Esophagus muscularis mucosa (tissue), 4 donors: ENCODE data around the gene CSMD2. TPM values are rescaled to one million over a fixed set of nuclear protein-coding genes. Genes with fewer than 3 reads are reported as not detected.

Source experiments
- DNase-seq: peaks from one replicate; pipeline ENCODE4 v3.0.0-alpha.2; 2017; ENCODE audit errors: extremely low spot score
- H3K27ac ChIP-seq, 4 donors: fragments of 200-600 bp; sonication (generic); replicated peaks in 1 of 4; 1 replicate in 3 of 4; 2 replicates in 1 of 4; pipeline ENCODE4 v1.5.1; 2016 to 2019; ENCODE audit warnings: mild to moderate bottlenecking in 1 of 4
- H3K27me3 ChIP-seq, 4 donors: fragments of 200-600 bp; sonication (generic); one replicate each; pipeline versions ENCODE4 v1.5.1 to v1.6.0; 2016 to 2019
- H3K36me3 ChIP-seq, 4 donors: fragments of 200-600 bp; sonication (generic); one replicate each; pipeline ENCODE4 v1.5.1; 2016 to 2019
- H3K4me1 ChIP-seq, 4 donors: fragments of 200-600 bp; sonication (generic); one replicate each; pipeline ENCODE4 v1.5.1; 2016 to 2019
- H3K4me3 ChIP-seq, 4 donors: fragments of 200-600 bp; sonication (generic); 1 replicate in 2 of 4; 2 replicates in 2 of 4; pipeline ENCODE4 v1.5.1; 2016 to 2019; ENCODE audit warnings: mild to moderate bottlenecking in 4 of 4, moderate library complexity in 1 of 4
- H3K9me3 ChIP-seq, 4 donors: fragments of 200-600 bp; sonication (generic); 1 replicate in 3 of 4; 2 replicates in 1 of 4; pipeline ENCODE4 v1.5.1; 2016 to 2019
- CTCF ChIP-seq, 3 experiments: fragments of 200-600 bp in 2 of 3; fragments of 450-650 bp in 1 of 3; sonication (generic) in 2 of 3; IDR thresholded peaks; one replicate each; pipeline ENCODE4 v1.5.1; 2017 to 2019; ENCODE audit warnings: antibody characterized with exemption in 3 of 3, mild to moderate bottlenecking in 2 of 3, moderate library complexity in 1 of 3
- EP300 ChIP-seq: sonication (generic); formaldehyde crosslinking; IDR thresholded peaks from one replicate; pipeline ENCODE4 v1.6.1; 2017; ENCODE audit warnings: antibody characterized with exemption
- POLR2A ChIP-seq: fragments of 450-650 bp; IDR thresholded peaks from one replicate; pipeline ENCODE4 v1.6.1; 2017; ENCODE audit warnings: antibody characterized with exemption, moderate library complexity, mild to moderate bottlenecking, low read depth
- POLR2AphosphoS5 ChIP-seq, 2 donors: sonication (generic); formaldehyde crosslinking; IDR thresholded peaks; one replicate each; pipeline ENCODE4 v1.6.1; 2017; ENCODE audit warnings: antibody characterized with exemption in 2 of 2
- WGBS: methylation state at CpG from one replicate; pipeline ENCODE4 v1.1.5; 2018; 5-methylcytosine and 5-hydroxymethylcytosine counted together
- intact Hi-C: fragments of 100-400 bp; cut with DNase I; formaldehyde crosslinking; loops from one replicate; pipeline ENCODE4 v1.15.1; 2023
- total RNA-seq, 4 donors: library from RNA; depleted of rRNA; stranded (reverse); fragments of >200 nt; gene quantifications; one replicate each; pipeline versions ENCODE4 v1.1.0 to v1.2.1, GENCODE V29; 2016

Gene CSMD2
- total RNA-seq, 4 donors from 2014 or later: 0.26 to 0.75 (median 0.37) TPM

DNA sequence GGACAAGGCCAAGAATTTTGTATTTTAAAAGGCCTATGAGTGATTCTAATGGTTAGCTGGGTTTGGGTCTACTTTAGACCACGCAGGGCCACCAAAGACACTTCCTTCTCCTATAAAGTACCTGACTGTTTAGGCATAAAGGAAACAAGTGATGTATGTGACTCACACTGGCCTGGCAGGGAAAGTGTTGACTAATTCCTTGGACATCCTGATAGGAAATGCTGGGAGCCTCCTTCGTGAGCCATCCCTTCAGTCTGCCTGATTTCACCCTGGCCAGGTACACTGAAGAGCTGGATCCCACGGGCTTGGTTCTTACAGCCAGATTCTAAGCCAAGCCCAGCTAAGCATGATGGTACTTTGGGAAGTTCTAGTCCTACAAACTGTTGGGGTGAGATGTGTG lies 401.6 kb downstream of the CSMD2 start:
- no peak for DNase-seq
- Histone ChIP-seq H3K4me1 (peaks cover 0 to 5% (median 2%) of the 10 kb centered on the region in 4 donors), H3K27ac (no peak overlapping the region), H3K4me3 (no peak overlapping the region), H3K36me3 (no peaks in the 10 kb centered on the region), H3K9me3 (no peaks in the 10 kb centered on the region), H3K27me3 (no peaks in the 10 kb centered on the region)
- TF ChIP-seq POLR2AphosphoS5 (IDR thresholded peaks at IDR 0.05) (no peak), CTCF (IDR thresholded peaks at IDR 0.05) (no peak), EP300 (no peak), POLR2A (no peak)
- WGBS: 88% methylated on average over 3 of the region's 3 CpGs
- intact Hi-C loops: no loop called here

GRCh38 chr1:33762962-33763361 lies 402.1 kb downstream of the CSMD2 start:
- intact Hi-C loops: no loop called here
- no peaks in the 10 kb centered on the region for H3K27me3 ChIP-seq
- no peak for DNase-seq
- no peaks in the 10 kb centered on the region for H3K9me3 ChIP-seq
- H3K27ac ChIP-seq: no peak overlapping the region
- peaks cover 0 to 5% (median 2%) of the 10 kb centered on the region in 4 donors for H3K4me1 ChIP-seq
- TF ChIP-seq POLR2AphosphoS5 (IDR thresholded peaks at IDR 0.05) (no peak), EP300 (no peak), CTCF (IDR thresholded peaks at IDR 0.05) (no peak), POLR2A (no peak)
- WGBS: 73% methylated on average over 2 of the region's 2 CpGs
- H3K36me3 ChIP-seq: no peaks in the 10 kb centered on the region
- H3K4me3 ChIP-seq: no peak overlapping the region

DNA sequence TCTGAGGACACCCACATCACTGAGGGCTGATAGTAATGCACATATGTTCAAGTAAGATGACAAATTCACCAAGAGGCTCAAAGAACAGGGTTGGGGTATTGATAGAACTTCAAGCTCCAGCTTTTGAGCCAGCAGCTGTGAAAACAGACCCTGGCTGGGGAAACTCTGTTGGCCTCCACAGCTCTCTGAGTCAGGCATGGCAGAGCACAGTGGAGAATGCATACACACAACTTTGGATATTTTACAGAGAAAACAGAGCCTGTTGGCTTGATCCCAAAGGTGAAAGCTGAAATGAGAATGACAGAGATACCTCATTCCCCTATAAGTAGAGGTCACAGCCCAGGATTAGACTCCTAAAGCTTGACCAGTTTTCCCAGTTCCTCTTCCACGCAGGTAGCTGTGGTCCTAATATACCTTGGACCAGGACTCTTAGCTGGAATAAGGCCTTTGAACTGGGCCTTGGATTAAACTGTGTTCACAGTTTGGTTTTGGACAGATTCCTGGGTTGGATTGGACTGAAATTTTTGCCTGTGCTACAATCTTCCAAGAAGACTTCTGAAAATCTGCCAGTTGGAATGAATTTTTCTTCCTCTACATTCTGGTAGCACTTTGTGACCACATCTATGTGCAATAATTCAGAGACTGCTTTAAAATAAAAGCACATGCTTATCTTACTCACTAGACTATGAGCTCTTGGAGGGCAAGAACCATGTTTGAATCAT lies 402.8 kb downstream of the CSMD2 start:
- Histone ChIP-seq H3K27me3 (no peaks in the 10 kb centered on the region), H3K36me3 (no peaks in the 10 kb centered on the region), H3K4me1 (peaks cover 0 to 5% (median 2%) of the 10 kb centered on the region in 4 donors), H3K4me3 (no peak overlapping the region), H3K27ac (no peak overlapping the region), H3K9me3 (no peaks in the 10 kb centered on the region)
- WGBS: 60% methylated on average over 1 of the region's 1 CpG
- no peak for TF ChIP-seq POLR2A
- no peak for TF ChIP-seq POLR2AphosphoS5 (IDR thresholded peaks at IDR 0.05)
- no peak for TF ChIP-seq EP300
- no peak for TF ChIP-seq CTCF (IDR thresholded peaks at IDR 0.05)
- DNase-seq: no peak
- intact Hi-C loops: no loop called here

DNA sequence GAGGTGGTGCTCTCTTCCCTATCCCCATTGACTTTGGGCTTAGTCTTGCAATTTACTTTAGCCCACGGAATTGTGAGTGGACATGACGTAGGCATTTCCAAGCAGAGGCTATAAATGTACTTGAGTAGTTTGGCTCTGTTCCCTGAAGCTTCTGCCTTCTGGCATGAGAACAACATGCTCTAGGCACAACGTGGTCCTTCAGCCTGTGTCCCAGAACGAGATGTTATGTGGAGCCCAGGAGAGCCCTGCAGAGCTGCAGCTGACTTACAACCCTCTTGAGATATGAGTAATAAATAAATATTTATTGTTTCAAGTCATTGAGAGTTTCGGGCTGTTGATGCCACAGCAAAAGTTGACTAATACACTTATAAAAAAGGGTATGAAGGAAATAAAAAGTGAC lies 406.3 kb downstream of the CSMD2 start:
- Histone ChIP-seq H3K4me1 (peaks cover 0 to 5% (median 2%) of the 10 kb centered on the region in 4 donors), H3K27me3 (no peaks in the 10 kb centered on the region), H3K27ac (no peak overlapping the region), H3K9me3 (peaks cover 0 to under 1% (median 0%) of the 10 kb centered on the region in 4 donors), H3K4me3 (no peak overlapping the region), H3K36me3 (no peaks in the 10 kb centered on the region)
- no peak for DNase-seq
- intact Hi-C loops: no loop called here
- 41% methylated on average over 5 of the region's 5 CpGs for WGBS
- no peak for TF ChIP-seq POLR2A
- TF ChIP-seq EP300: no peak
- no peak for TF ChIP-seq CTCF (IDR thresholded peaks at IDR 0.05)
- TF ChIP-seq POLR2AphosphoS5 (IDR thresholded peaks at IDR 0.05): no peak
